ENCODE data around the gene PLEK.

GRCh38 chr2:68333931-68334330 is 31.2 kb upstream of the PLEK start:
- TF ChIP-seq CTCF (IDR thresholded peaks at IDR 0.05; ENCODE audit: poor library complexity) (no peak), EZH2 (IDR thresholded peaks at IDR 0.05; ENCODE audit: borderline replicate concordance) (no peak), EZH2phosphoT487 (IDR thresholded peaks at IDR 0.05; ENCODE audit: low read depth, severe bottlenecking, unreplicated experiment) (no peak)

Data from hepatocyte (in vitro differentiated cells).